ENCODE data around the gene KLHL5. TPM values are rescaled to one million over a fixed set of nuclear protein-coding genes. Genes with fewer than 3 reads are reported as not detected.

The KLHL5 gene
- total RNA-seq, 1 donor from 2014 or later, result 57.1 TPM

DNA sequence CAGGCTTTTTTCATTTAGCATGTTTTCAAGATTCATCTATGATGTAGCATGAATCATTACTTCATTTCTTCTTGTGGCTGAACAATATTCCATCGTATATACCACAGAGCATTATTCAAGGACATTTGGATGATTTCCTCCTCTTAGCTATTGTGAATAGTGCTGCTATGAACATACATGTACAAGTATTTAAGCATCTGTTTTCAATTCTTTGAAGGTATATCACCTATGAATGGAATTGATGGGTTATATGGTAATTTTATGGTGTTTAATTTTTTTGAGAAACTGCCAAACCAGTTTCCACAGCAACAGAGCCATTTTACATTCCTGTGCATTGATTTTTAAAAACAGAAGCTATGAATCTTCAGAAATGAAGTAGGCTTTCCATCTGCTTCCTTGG lies 84.2 kb downstream of the KLHL5 start:
- no peak for DNase-seq (ENCODE audit: low read depth)
- Histone ChIP-seq H3K36me3 (ENCODE audit: control insufficient read depth, insufficient read depth, low read length) (no peaks in the 10 kb centered on the region), H3K27me3 (ENCODE audit: control insufficient read depth, insufficient read depth, low read length) (no peaks in the 10 kb centered on the region), H3K4me3 (ENCODE audit: low read depth, low read length) (no peak overlapping the region)
- no peak for TF ChIP-seq CTCF (IDR thresholded peaks at IDR 0.05; ENCODE audit: insufficient read depth, low read length, poor library complexity, severe bottlenecking)

DNA sequence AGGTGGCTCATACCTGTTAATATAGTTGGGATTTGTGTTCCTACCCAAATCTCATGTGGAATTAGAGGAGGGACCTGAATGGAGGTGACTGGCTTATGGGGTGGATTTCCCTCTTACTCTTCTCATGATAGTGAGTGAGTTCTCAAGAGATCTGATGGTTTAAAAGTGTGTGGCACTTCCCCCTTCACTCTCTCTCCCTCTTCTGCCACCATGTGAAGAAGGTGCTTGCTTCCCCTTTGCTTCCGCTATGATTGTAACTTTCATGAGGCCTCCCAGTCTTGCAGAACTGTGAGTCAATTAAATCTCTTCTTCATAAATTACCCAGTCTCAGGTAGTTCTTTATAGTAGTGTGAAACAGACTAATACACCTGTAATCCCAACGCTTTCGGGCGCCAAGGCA lies 92.0 kb downstream of the KLHL5 start:
- no peak for TF ChIP-seq CTCF (IDR thresholded peaks at IDR 0.05; ENCODE audit: insufficient read depth, low read length, poor library complexity, severe bottlenecking)
- DNase-seq (ENCODE audit: low read depth), result no peak
- no peak overlapping the region for H3K4me3 ChIP-seq (ENCODE audit: low read depth, low read length)
- no peaks in the 10 kb centered on the region for H3K36me3 ChIP-seq (ENCODE audit: control insufficient read depth, insufficient read depth, low read length)
- no peaks in the 10 kb centered on the region for H3K27me3 ChIP-seq (ENCODE audit: control insufficient read depth, insufficient read depth, low read length)

DNA sequence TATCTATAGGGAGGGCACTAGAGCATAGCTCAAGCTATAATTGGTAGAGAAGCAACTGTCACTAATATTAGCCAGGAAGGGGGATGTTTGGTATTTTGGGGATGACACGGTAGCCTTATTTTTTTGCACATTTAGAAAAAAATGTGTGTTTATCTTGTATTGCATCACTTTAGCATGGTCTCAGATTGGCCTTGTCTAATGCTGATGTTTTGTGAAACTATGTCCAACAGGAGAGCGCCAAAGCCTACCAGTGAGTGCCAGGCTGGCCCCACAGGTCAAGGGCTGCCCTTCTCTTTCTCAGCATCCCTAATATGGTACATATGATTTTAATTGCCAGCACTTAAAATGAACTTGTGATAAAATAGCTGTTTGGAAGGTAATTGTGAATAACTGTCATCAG lies 95.5 kb downstream of the KLHL5 start:
- Histone ChIP-seq H3K4me3 (ENCODE audit: low read depth, low read length) (no peak overlapping the region), H3K27me3 (ENCODE audit: control insufficient read depth, insufficient read depth, low read length) (no peaks in the 10 kb centered on the region), H3K36me3 (ENCODE audit: control insufficient read depth, insufficient read depth, low read length) (no peaks in the 10 kb centered on the region)
- DNase-seq (ENCODE audit: low read depth), result no peak
- no peak for TF ChIP-seq CTCF (IDR thresholded peaks at IDR 0.05; ENCODE audit: insufficient read depth, low read length, poor library complexity, severe bottlenecking)

- H3K4me3 ChIP-seq (ENCODE audit: low read depth, low read length), result no peak overlapping the region
- H3K36me3 ChIP-seq (ENCODE audit: control insufficient read depth, insufficient read depth, low read length), result no peaks in the 10 kb centered on the region
- no peak for DNase-seq (ENCODE audit: low read depth)
- no peaks in the 10 kb centered on the region for H3K27me3 ChIP-seq (ENCODE audit: control insufficient read depth, insufficient read depth, low read length)
- TF ChIP-seq CTCF (IDR thresholded peaks at IDR 0.05; ENCODE audit: insufficient read depth, low read length, poor library complexity, severe bottlenecking), result no peak
These were observed 104.1 kb downstream of the KLHL5 start for GRCh38 chr4:39166177-39166576.

- Histone ChIP-seq H3K4me3 (ENCODE audit: low read depth, low read length) (no peak overlapping the region), H3K36me3 (ENCODE audit: control insufficient read depth, insufficient read depth, low read length) (no peaks in the 10 kb centered on the region), H3K27me3 (ENCODE audit: control insufficient read depth, insufficient read depth, low read length) (no peaks in the 10 kb centered on the region)
- TF ChIP-seq CTCF (IDR thresholded peaks at IDR 0.05; ENCODE audit: insufficient read depth, low read length, poor library complexity, severe bottlenecking), result no peak
- DNase-seq (ENCODE audit: low read depth), result no peak
These were observed 104.6 kb downstream of the KLHL5 start for GRCh38 chr4:39166669-39167068.

DNA sequence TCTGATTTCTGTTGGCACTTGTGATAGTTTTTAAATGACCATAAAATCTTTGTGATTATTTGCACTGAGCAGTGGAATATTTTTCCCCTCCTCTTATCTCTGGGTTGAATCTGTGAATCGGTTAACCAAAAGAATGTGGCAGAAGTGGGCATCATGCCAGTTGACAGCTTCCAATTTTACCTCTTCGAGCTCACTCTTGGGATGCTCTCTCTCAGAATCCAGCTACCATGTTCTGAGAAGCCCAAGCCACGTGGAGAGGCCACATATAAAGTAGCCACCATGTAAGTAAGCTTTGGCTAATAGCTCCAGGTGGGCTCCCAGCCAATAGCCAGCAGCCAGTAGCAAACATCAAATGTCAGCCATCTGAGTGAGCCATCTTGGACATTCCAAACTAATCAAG lies 107.4 kb downstream of the KLHL5 start:
- DNase-seq (ENCODE audit: low read depth), result no peak
- no peaks in the 10 kb centered on the region for H3K36me3 ChIP-seq (ENCODE audit: control insufficient read depth, insufficient read depth, low read length)
- H3K4me3 ChIP-seq (ENCODE audit: low read depth, low read length), result no peak overlapping the region
- H3K27me3 ChIP-seq (ENCODE audit: control insufficient read depth, insufficient read depth, low read length), result no peaks in the 10 kb centered on the region
- no peak for TF ChIP-seq CTCF (IDR thresholded peaks at IDR 0.05; ENCODE audit: insufficient read depth, low read length, poor library complexity, severe bottlenecking)

Measured in kidney epithelial cell (primary cell).